ENCODE measurements around the gene SNX18. TPM values are rescaled to one million over a fixed set of nuclear protein-coding genes. Genes with fewer than 3 reads are reported as not detected.

The SNX18 gene
- total RNA-seq, 1 experiment from 2014 or later, result 16.0 TPM

- no peak overlapping the region for H3K4me2 ChIP-seq (ENCODE audit: low read length)
These were observed 33.7 kb downstream of the SNX18 start for GRCh38 chr5:54551292-54551691.

DNA sequence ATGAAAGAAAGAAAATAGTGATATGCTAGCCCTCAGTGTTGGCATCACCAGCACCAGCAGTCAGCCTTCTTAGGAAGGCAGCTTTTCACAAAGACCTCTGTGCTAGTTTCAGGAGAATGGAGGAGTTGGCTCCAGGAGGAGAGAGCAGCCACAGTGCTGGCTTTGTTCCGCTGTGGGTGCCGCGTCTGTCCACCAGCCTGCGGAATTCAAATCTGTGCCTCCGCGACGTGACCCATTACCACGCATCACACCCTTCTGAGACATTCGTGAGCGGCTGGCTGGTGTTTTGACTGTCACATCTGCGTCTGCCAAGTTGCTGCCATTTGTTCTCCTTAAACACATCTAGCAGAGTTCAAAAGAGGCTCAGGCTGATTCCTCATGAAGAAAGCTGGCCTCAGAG is 34.4 kb downstream of the SNX18 start:
- Histone ChIP-seq H3K9me2 (ENCODE audit: insufficient read depth) (no peaks in the 10 kb centered on the region), H3K4me1 (ENCODE audit: control insufficient read depth in 1 of 2, insufficient read depth in 2 of 2, low read length in 2 of 2) (no peaks in the 10 kb centered on the region), H3K4me2 (ENCODE audit: low read length) (no peak overlapping the region), H3K9ac (ENCODE audit: low read length) (no peak overlapping the region), H3K79me2 (ENCODE audit: insufficient read depth, low read length) (no peaks in the 10 kb centered on the region), H3K4me3 (replicated peaks in 1 of 2; ENCODE audit: low read depth in 1 of 2, low read length in 2 of 2) (no peak overlapping the region), H4K20me1 (ENCODE audit: insufficient read depth) (no peaks in the 10 kb centered on the region), H2AFZ (ENCODE audit: low read depth, low read length, poor library complexity, severe bottlenecking) (no peak overlapping the region), H3K36me3 (ENCODE audit: control insufficient read depth in 1 of 2, insufficient read depth in 2 of 2, low read length in 2 of 2) (no peaks in the 10 kb centered on the region), H3K27me3 (ENCODE audit: insufficient read depth, low read length) (no peaks in the 10 kb centered on the region), H3K27ac (ENCODE audit: low read depth, low read length) (no peak overlapping the region), H3K9me3 (ENCODE audit: control insufficient read depth in 1 of 2, insufficient read depth in 1 of 2, low read depth in 1 of 2, low read length in 2 of 2) (no peaks in the 10 kb centered on the region)
- intact Hi-C loops (cut with micrococcal nuclease), result no loop called here
- BruUV-seq (replicated peaks), result no TSS peak
- DNase-seq (ENCODE audit: low read depth, low spot score) (no peak), ATAC-seq (no peak)
- ChIA-PET CTCF (no interaction called here), RAD21 (ENCODE audit: low non-redundant PET in 1 of 2, low total read pairs in 2 of 2, uncharacterized antibody in 2 of 2, unreplicated experiment in 2 of 2) (no interaction called here), POLR2A (no interaction called here)
- TF ChIP-seq SP1 (IDR thresholded peaks at IDR 0.05; ENCODE audit: low read depth) (no peak), CBX3 (IDR thresholded peaks at IDR 0.05; ENCODE audit: low read depth) (no peak), EGR1 (IDR thresholded peaks at IDR 0.05; ENCODE audit: low read depth) (no peak), TCF7L2 (IDR thresholded peaks at IDR 0.05; ENCODE audit: borderline replicate concordance, extremely low read depth, insufficient read depth, insufficient read length) (no peak), JUND (IDR thresholded peaks at IDR 0.05) (no peak), ZNF274 (IDR thresholded peaks at IDR 0.05; ENCODE audit: low read depth, low read length) (no peak), EZH2 (IDR thresholded peaks at IDR 0.05) (no peak)
- TF ChIP-seq, protein P1, sequence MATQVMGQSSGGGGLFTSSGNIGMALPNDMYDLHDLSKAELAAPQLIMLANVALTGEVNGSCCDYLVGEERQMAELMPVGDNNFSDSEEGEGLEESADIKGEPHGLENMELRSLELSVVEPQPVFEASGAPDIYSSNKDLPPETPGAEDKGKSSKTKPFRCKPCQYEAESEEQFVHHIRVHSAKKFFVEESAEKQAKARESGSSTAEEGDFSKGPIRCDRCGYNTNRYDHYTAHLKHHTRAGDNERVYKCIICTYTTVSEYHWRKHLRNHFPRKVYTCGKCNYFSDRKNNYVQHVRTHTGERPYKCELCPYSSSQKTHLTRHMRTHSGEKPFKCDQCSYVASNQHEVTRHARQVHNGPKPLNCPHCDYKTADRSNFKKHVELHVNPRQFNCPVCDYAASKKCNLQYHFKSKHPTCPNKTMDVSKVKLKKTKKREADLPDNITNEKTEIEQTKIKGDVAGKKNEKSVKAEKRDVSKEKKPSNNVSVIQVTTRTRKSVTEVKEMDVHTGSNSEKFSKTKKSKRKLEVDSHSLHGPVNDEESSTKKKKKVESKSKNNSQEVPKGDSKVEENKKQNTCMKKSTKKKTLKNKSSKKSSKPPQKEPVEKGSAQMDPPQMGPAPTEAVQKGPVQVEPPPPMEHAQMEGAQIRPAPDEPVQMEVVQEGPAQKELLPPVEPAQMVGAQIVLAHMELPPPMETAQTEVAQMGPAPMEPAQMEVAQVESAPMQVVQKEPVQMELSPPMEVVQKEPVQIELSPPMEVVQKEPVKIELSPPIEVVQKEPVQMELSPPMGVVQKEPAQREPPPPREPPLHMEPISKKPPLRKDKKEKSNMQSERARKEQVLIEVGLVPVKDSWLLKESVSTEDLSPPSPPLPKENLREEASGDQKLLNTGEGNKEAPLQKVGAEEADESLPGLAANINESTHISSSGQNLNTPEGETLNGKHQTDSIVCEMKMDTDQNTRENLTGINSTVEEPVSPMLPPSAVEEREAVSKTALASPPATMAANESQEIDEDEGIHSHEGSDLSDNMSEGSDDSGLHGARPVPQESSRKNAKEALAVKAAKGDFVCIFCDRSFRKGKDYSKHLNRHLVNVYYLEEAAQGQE (IDR thresholded peaks at IDR 0.05; ENCODE audit: low read depth), result no peak
- TF ChIP-seq, protein P2, sequence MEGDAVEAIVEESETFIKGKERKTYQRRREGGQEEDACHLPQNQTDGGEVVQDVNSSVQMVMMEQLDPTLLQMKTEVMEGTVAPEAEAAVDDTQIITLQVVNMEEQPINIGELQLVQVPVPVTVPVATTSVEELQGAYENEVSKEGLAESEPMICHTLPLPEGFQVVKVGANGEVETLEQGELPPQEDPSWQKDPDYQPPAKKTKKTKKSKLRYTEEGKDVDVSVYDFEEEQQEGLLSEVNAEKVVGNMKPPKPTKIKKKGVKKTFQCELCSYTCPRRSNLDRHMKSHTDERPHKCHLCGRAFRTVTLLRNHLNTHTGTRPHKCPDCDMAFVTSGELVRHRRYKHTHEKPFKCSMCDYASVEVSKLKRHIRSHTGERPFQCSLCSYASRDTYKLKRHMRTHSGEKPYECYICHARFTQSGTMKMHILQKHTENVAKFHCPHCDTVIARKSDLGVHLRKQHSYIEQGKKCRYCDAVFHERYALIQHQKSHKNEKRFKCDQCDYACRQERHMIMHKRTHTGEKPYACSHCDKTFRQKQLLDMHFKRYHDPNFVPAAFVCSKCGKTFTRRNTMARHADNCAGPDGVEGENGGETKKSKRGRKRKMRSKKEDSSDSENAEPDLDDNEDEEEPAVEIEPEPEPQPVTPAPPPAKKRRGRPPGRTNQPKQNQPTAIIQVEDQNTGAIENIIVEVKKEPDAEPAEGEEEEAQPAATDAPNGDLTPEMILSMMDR (IDR thresholded peaks at IDR 0.05 in 2 of 3, conservative IDR thresholded peaks at IDR 0.05 in 1 of 3; ENCODE audit: borderline replicate concordance in 1 of 3, insufficient read depth in 1 of 3, low read depth in 2 of 3, low read length in 2 of 3), result no peak
- TF ChIP-seq, protein P3, sequence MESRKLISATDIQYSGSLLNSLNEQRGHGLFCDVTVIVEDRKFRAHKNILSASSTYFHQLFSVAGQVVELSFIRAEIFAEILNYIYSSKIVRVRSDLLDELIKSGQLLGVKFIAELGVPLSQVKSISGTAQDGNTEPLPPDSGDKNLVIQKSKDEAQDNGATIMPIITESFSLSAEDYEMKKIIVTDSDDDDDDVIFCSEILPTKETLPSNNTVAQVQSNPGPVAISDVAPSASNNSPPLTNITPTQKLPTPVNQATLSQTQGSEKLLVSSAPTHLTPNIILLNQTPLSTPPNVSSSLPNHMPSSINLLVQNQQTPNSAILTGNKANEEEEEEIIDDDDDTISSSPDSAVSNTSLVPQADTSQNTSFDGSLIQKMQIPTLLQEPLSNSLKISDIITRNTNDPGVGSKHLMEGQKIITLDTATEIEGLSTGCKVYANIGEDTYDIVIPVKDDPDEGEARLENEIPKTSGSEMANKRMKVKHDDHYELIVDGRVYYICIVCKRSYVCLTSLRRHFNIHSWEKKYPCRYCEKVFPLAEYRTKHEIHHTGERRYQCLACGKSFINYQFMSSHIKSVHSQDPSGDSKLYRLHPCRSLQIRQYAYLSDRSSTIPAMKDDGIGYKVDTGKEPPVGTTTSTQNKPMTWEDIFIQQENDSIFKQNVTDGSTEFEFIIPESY (IDR thresholded peaks at IDR 0.05; ENCODE audit: extremely low read depth, insufficient replicate concordance, low read length), result no peak

More at GRCh38 chr5:54551292-54551691, 33.7 kb downstream of the SNX18 start:
- TF ChIP-seq, protein P4, sequence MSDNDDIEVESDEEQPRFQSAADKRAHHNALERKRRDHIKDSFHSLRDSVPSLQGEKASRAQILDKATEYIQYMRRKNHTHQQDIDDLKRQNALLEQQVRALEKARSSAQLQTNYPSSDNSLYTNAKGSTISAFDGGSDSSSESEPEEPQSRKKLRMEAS (IDR thresholded peaks at IDR 0.05), result no peak
- TF ChIP-seq ELF1 (IDR thresholded peaks at IDR 0.05; ENCODE audit: borderline replicate concordance, low read depth), result no peak
- no peak for TF ChIP-seq ZNF274 (IDR thresholded peaks at IDR 0.05; ENCODE audit: low read depth, low read length)
- H3K27me3 ChIP-seq (ENCODE audit: insufficient read depth, low read length), result no peaks in the 10 kb centered on the region
- no peaks in the 10 kb centered on the region for H3K9me3 ChIP-seq (ENCODE audit: control insufficient read depth in 1 of 2, insufficient read depth in 1 of 2, low read depth in 1 of 2, low read length in 2 of 2)
- DNase-seq (ENCODE audit: low read depth, low spot score), result no peak
- intact Hi-C loops (cut with micrococcal nuclease), result no loop called here
- no peaks in the 10 kb centered on the region for H3K79me2 ChIP-seq (ENCODE audit: insufficient read depth, low read length)
- no TSS peak for BruUV-seq (replicated peaks)
- H3K4me3 ChIP-seq (replicated peaks in 1 of 2; ENCODE audit: low read depth in 1 of 2, low read length in 2 of 2), result no peak overlapping the region
- CTCF ChIA-PET, result no interaction called here
- no peak overlapping the region for H3K27ac ChIP-seq (ENCODE audit: low read depth, low read length)
- no peak overlapping the region for H3K9ac ChIP-seq (ENCODE audit: low read length)
- POLR2A ChIA-PET, result no interaction called here
- no peaks in the 10 kb centered on the region for H4K20me1 ChIP-seq (ENCODE audit: insufficient read depth)
- no peaks in the 10 kb centered on the region for H3K4me1 ChIP-seq (ENCODE audit: control insufficient read depth in 1 of 2, insufficient read depth in 2 of 2, low read length in 2 of 2)
- RAD21 ChIA-PET (ENCODE audit: low non-redundant PET in 1 of 2, low total read pairs in 2 of 2, uncharacterized antibody in 2 of 2, unreplicated experiment in 2 of 2), result no interaction called here
- H3K9me2 ChIP-seq (ENCODE audit: insufficient read depth), result no peaks in the 10 kb centered on the region
- ATAC-seq, result no peak
- no peaks in the 10 kb centered on the region for H3K36me3 ChIP-seq (ENCODE audit: control insufficient read depth in 1 of 2, insufficient read depth in 2 of 2, low read length in 2 of 2)
- no peak overlapping the region for H2AFZ ChIP-seq (ENCODE audit: low read depth, low read length, poor library complexity, severe bottlenecking)
